DOHH2 (cell line): ENCODE data around the gene FKBP1A.

Source experiments
- H3F3A ChIP-seq: fragments of 200-600 bp; sonication (generic), shearing (Covaris generic); 2 replicates; pipeline ENCODE4 v1.6.0; 2016; ENCODE audit warnings: antibody characterized with exemption, mild to moderate bottlenecking; ENCODE audit not compliant: control insufficient read depth, insufficient read depth
- H3K27ac ChIP-seq: fragments of 200-600 bp; sonication (generic); 2 replicates; pipeline ENCODE4 v1.5.1; 2014; ENCODE audit warnings: low read depth, mild to moderate bottlenecking, low read length, moderate library complexity
- H3K27me3 ChIP-seq: fragments of 200-600 bp; sonication (generic); 2 replicates; pipeline ENCODE4 v1.6.1; 2014; ENCODE audit warnings: mild to moderate bottlenecking, low read length, mixed read lengths; ENCODE audit not compliant: control insufficient read depth
- H3K36me3 ChIP-seq: fragments of 200-600 bp; sonication (generic); 2 replicates; pipeline ENCODE4 v1.6.1; 2014; ENCODE audit warnings: mild to moderate bottlenecking, low read length, moderate library complexity, mixed read lengths; ENCODE audit not compliant: control insufficient read depth
- H3K4me1 ChIP-seq: fragments of 200-600 bp; sonication (generic); 2 replicates; pipeline ENCODE4 v1.6.1; 2014; ENCODE audit warnings: mild to moderate bottlenecking, low read length, mixed read lengths; ENCODE audit not compliant: control insufficient read depth
- H3K4me2 ChIP-seq: fragments of 200-600 bp; sonication (generic); 2 replicates; pipeline ENCODE4 v1.6.0; 2014; ENCODE audit warnings: mild to moderate bottlenecking, low read length, moderate library complexity
- H3K4me3 ChIP-seq: fragments of 200-600 bp; sonication (generic); 2 replicates; pipeline ENCODE4 v1.5.1; 2014; ENCODE audit warnings: mild to moderate bottlenecking, low read length, mixed read lengths
- H3K79me2 ChIP-seq: fragments of 200-600 bp; sonication (generic); 2 replicates; pipeline ENCODE4 v1.6.1; 2014; ENCODE audit warnings: mild to moderate bottlenecking, low read length, mixed read lengths; ENCODE audit not compliant: control insufficient read depth
- H3K9me2 ChIP-seq: fragments of 200-600 bp; sonication (generic); replicated peaks from 2 replicates; pipeline ENCODE4 v1.6.1; 2014; ENCODE audit warnings: mild to moderate bottlenecking, low read length, mixed read lengths; ENCODE audit not compliant: control insufficient read depth
- H3K9me3 ChIP-seq: fragments of 200-600 bp; sonication (generic); 2 replicates; pipeline ENCODE4 v1.6.1; 2014; ENCODE audit warnings: antibody characterized with exemption, low read length, mixed read lengths; ENCODE audit not compliant: control insufficient read depth, insufficient read depth
- H4K20me1 ChIP-seq: fragments of 200-600 bp; sonication (generic); 2 replicates; pipeline ENCODE4 v1.6.0; 2014; ENCODE audit warnings: low read depth, mild to moderate bottlenecking, antibody characterized with exemption, low read length, moderate library complexity; ENCODE audit not compliant: control insufficient read depth, insufficient read depth
- EZH2phosphoT487 ChIP-seq: fragments of 200-600 bp; sonication (generic); IDR thresholded peaks from 2 replicates; pipeline ENCODE4 v1.6.1; 2017; ENCODE audit warnings: borderline replicate concordance, mild to moderate bottlenecking, antibody characterized with exemption, low read length, moderate library complexity, mixed read lengths
- TF ChIP-seq, protein P1 (sequence below): fragments of 200-600 bp; sonication (generic); IDR thresholded peaks from one replicate; pipeline ENCODE4 v1.5.1; 2014; ENCODE audit warnings: antibody characterized with exemption, mild to moderate bottlenecking, low read depth, low read length; ENCODE audit not compliant: poor library complexity, severe bottlenecking

Gene FKBP1A

DNA sequence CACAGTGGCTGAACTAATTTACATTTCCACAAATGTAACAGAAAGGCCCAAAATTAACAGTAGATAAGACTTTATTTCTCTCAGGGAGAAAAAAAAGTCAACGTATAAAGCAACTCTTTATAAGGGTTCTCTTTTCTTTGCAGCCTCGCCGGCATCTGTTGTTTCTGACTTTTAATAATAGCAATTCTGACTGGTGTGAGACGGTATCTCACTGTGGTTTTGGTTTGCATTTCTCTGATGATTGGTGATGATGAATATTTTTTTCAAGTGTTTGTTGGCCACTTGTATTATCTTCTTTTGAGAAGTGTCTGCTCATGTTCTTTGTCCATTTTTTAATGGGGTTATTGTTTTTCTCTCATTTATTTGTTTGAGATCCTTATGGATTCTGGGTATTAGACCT is 27.2 kb upstream of the FKBP1A start:
- Histone ChIP-seq H3K4me3 (no peak overlapping the region), H3K79me2 (no peaks in the 10 kb centered on the region), H3K27ac (no peak overlapping the region), H4K20me1 (no peaks in the 10 kb centered on the region), H3K4me2 (no peak overlapping the region), H3K27me3 (no peaks in the 10 kb centered on the region), H3K36me3 (no peaks in the 10 kb centered on the region), H3K9me2 (no peaks in the 10 kb centered on the region), H3K9me3 (peaks cover 12% of the 10 kb centered on the region; the same call in 1 of the 2 replicates), H3F3A (no peaks in the 10 kb centered on the region), H3K4me1 (peaks cover 5% of the 10 kb centered on the region; the same call in 1 of the 2 replicates)
- TF ChIP-seq, protein P1, sequence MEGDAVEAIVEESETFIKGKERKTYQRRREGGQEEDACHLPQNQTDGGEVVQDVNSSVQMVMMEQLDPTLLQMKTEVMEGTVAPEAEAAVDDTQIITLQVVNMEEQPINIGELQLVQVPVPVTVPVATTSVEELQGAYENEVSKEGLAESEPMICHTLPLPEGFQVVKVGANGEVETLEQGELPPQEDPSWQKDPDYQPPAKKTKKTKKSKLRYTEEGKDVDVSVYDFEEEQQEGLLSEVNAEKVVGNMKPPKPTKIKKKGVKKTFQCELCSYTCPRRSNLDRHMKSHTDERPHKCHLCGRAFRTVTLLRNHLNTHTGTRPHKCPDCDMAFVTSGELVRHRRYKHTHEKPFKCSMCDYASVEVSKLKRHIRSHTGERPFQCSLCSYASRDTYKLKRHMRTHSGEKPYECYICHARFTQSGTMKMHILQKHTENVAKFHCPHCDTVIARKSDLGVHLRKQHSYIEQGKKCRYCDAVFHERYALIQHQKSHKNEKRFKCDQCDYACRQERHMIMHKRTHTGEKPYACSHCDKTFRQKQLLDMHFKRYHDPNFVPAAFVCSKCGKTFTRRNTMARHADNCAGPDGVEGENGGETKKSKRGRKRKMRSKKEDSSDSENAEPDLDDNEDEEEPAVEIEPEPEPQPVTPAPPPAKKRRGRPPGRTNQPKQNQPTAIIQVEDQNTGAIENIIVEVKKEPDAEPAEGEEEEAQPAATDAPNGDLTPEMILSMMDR, result no peak
- TF ChIP-seq EZH2phosphoT487, result no peak

- H3K27ac ChIP-seq, result no peak overlapping the region
- H3K9me3 ChIP-seq, result peaks cover 12% of the 10 kb centered on the region; the same call in 1 of the 2 replicates
- H3F3A ChIP-seq, result no peaks in the 10 kb centered on the region
- peaks cover 2% of the 10 kb centered on the region; the same call in 1 of the 2 replicates for H3K27me3 ChIP-seq
- TF ChIP-seq, protein P1, result no peak
- no peak for TF ChIP-seq EZH2phosphoT487
- no peaks in the 10 kb centered on the region for H4K20me1 ChIP-seq
- no peaks in the 10 kb centered on the region for H3K36me3 ChIP-seq
- H3K4me2 ChIP-seq, result no peak overlapping the region
- no peak overlapping the region for H3K4me3 ChIP-seq
- no peaks in the 10 kb centered on the region for H3K79me2 ChIP-seq
- no peaks in the 10 kb centered on the region for H3K4me1 ChIP-seq
- no peaks in the 10 kb centered on the region for H3K9me2 ChIP-seq
Observed at GRCh38 chr20:1418350-1418749, 25.5 kb upstream of the FKBP1A start.

GRCh38 chr20:1417790-1418189 is 24.9 kb upstream of the FKBP1A start:
- H4K20me1 ChIP-seq, result no peaks in the 10 kb centered on the region
- no peaks in the 10 kb centered on the region for H3K36me3 ChIP-seq
- H3F3A ChIP-seq, result no peaks in the 10 kb centered on the region
- H3K27ac ChIP-seq, result no peak overlapping the region
- H3K4me3 ChIP-seq, result no peak overlapping the region
- H3K9me3 ChIP-seq, result peaks cover 12% of the 10 kb centered on the region; the same call in 1 of the 2 replicates
- no peak overlapping the region for H3K4me2 ChIP-seq
- H3K4me1 ChIP-seq, result no peaks in the 10 kb centered on the region
- TF ChIP-seq EZH2phosphoT487, result no peak
- TF ChIP-seq, protein P1, result no peak
- no peaks in the 10 kb centered on the region for H3K9me2 ChIP-seq
- H3K27me3 ChIP-seq, result peaks cover 2% of the 10 kb centered on the region; the same call in 1 of the 2 replicates
- no peaks in the 10 kb centered on the region for H3K79me2 ChIP-seq

DNA sequence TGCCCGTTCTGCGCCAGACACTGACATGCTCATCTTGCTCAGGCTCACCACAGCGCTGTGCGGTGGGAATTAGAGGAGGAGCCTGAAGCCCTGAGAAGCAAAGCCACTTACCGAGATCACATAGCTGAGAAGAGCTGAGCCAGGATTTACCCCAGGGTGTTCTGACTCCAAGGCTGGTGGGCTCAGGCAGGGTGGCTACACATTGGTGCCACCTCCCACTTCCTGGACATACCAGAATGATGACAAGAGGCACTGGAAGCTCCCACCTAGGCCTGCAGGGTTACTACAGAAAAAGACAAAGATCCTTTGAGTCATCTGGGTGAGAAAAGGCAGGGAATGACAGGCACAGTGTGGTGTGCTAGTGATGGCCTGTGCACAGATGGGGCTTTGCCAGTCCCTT is 24.4 kb upstream of the FKBP1A start:
- TF ChIP-seq, protein P1, result no peak
- no peak for TF ChIP-seq EZH2phosphoT487
- H3K4me1 ChIP-seq, result no peaks in the 10 kb centered on the region
- no peak overlapping the region for H3K27ac ChIP-seq
- no peaks in the 10 kb centered on the region for H4K20me1 ChIP-seq
- no peaks in the 10 kb centered on the region for H3K9me2 ChIP-seq
- H3K36me3 ChIP-seq, result no peaks in the 10 kb centered on the region
- no peak overlapping the region for H3K4me2 ChIP-seq
- H3K4me3 ChIP-seq, result no peak overlapping the region
- H3K9me3 ChIP-seq, result peaks cover 12% of the 10 kb centered on the region; the same call in 1 of the 2 replicates
- no peaks in the 10 kb centered on the region for H3F3A ChIP-seq
- H3K27me3 ChIP-seq, result peaks cover 4% of the 10 kb centered on the region; the same call in 1 of the 2 replicates
- no peaks in the 10 kb centered on the region for H3K79me2 ChIP-seq
